GM19193 (cell line): Measurements from ENCODE around the gene TPRG1.

Experiments
- POLR2A ChIP-seq: IDR thresholded peaks from 4 replicates; pipeline ENCODE4 v1.6.1; 2011; ENCODE audit not compliant: insufficient read depth, insufficient read length; ENCODE audit errors: extremely low read depth

Gene TPRG1

DNA sequence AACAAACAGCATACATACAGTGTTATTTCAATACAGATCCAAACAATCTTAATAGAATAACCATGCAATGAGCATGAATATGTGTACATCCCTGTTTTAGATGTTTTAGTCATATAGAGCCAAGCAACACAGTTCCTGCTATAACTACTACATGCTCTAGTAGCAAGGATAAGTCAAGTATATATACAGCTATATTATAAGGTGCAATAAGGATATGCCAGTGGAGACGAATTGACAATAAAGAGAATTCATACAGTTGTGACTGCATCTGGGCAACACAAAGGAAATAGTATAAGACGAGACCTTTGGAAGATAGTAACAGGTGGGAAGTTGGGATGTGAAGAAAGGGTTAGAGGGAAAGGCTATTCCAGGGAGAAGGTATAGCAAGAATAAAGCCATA lies 103.4 kb downstream of the TPRG1 start:
- no peak for TF ChIP-seq POLR2A

DNA sequence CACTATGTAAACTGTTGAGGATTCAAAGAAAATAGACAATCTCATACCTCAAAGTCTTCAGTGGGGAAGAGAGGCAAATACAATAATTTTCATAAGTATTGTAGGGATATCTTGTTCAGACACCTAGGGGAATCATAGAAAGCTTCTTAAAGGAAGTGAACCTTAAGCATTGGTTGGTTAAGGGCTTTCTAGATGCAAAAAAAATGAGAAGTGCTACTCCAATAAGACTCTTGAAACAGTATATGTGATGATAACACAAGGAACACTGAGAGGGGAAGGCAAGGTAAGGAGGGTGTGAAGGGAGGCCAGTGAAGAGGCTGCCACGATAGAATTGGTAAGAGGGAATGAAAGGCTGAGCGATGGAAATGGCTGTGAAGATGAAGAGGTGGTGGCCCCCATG lies 104.1 kb downstream of the TPRG1 start:
- no peak for TF ChIP-seq POLR2A

DNA sequence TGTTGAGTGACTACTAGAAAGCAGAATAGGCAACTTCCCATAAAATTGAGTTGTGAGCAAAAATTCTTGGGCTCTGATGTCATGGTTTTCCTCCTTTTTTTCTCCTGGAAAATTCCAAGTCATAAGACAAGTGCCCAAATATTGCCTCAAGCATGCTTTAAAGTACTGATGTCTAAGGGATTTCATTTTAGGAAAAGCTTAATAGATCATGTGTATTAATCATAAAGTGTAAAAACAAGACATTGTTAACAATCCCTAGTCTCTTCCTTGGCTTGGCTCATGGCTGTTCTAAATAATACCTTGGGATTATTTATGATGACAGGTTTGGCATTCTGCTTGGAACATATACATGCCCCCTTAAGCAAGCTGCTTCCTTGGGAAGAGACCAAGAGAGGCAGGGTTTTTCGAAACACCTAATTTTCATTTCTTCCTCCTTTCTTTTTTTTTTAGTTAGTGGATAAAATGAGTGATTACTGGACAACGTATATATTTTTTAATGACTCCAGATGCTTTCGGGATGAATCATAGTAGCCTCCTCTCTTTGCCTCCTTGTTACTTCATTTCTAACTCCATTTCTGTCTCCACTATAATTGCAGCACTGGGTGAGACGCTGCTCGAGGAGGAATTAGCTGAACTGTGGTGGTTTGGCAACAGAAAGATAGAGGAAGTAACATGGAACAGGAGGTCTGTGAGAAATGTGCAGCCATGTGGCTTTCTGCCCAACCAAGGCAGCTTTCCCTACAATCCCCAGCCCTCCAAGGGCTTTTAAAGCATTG lies 104.9 kb downstream of the TPRG1 start:
- no peak for TF ChIP-seq POLR2A

DNA sequence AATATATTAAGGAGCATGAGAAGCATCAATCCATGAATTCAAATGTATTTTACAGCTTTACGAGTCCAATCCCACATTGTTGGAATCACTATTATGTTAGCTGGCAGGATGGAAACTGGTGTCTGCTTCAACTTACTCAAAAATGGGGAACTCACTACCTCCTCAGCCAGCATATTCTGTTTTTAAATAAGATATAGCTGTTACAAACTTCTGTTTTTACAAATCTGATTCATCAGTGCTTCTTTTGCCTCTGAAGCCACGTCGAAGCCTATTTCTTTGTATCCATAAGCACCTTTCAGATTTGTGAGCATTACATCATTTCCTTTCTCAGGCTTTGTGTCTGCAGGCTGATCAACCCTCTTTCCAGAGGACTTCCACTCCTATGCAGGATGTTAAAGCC lies 105.9 kb downstream of the TPRG1 start:
- no peak for TF ChIP-seq POLR2A

DNA sequence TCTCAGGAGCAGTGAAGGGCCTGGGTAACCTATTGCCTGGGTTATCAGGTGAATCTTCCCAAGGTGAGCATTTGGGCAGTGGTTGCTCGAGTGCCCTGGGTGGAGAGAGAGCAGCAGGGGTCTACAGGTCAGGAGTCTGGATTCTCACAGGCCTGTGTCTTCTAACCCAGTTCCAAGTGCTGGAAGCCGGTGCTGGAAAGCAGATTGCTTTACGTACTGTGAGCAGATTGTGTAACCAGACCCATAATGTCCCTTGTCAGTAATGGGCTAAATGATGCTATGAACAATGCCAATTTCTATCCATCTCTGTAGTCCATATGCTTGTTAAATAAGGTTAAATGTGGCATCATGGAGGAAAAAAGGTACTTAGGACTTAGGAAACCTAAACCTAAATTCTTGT lies 106.5 kb downstream of the TPRG1 start:
- TF ChIP-seq POLR2A, result no peak

DNA sequence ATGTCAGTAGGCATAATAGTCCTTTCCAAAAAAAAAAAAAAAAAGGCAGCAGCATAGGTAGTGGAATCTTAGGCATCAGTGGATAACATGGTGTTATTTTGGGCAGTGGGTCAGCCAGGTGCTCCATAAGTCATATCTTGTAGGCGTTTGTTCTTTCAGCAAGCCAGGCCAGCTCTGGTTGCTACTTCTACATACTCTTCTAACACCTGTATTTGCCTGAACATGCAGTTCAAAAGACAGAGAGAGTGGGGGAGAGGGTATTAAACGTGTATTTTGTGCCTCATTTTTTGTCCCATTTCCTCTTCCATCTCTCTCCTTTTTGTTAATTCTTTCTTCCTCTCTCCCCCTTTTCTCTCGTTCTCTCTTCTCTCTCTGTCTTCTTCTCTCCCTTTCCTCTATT lies 110.4 kb downstream of the TPRG1 start:
- no peak for TF ChIP-seq POLR2A

DNA sequence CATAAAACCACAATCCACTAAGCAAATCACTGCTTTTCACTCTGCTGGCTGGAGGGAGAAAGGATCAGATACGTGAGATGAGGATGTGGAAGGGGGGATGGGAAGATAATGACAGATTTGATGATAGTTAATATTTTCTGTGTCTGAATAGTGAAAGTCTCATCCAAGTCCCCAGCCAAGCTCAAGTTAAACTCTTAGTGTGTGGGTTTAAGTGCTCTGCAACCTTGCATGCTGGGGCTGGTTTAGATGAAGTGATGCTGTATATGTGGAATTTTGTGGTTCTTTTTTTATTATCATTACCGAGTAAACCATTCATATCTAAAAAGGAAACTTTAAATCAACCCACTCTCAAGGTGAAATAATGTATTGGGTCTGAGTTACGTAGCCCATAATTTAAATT lies 111.0 kb downstream of the TPRG1 start:
- TF ChIP-seq POLR2A, result no peak

DNA sequence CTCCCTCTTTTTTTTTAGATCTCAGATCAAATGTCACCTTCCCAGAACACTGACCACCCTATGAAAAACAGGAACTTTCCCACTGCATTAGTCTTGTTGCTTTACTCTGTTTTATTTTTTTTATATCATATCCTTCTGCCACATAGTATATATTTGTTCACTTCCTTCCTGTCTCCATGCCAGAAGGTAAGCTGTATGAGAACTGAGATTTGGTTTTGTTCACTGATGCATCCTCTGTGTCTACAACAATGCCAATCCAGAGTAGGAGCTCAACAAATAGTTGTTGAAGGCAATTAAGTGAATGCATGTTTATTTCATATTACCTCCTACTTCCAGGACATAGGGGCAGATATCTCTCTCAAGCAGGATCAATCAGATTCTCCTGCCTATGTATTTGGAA lies 114.4 kb downstream of the TPRG1 start:
- no peak for TF ChIP-seq POLR2A

DNA sequence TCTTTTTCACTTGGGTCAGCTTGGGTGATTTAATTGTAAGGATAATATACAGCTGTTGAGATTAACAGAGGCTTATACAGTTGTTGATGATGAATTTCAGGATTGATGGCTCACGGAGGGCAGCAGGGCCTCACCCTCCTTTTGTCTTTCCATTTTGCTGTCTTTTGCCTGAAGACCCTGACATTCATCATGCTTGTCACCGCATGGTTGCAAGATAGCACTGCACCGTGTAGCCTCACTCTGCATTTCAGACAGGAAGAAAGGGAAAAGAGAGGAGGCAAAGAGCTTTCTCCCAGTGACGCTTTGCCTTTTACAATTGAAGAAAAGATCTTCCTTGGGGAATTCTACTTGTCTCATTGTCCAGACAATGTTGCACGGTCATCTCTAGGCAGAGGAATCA lies 115.1 kb downstream of the TPRG1 start:
- TF ChIP-seq POLR2A, result no peak

DNA sequence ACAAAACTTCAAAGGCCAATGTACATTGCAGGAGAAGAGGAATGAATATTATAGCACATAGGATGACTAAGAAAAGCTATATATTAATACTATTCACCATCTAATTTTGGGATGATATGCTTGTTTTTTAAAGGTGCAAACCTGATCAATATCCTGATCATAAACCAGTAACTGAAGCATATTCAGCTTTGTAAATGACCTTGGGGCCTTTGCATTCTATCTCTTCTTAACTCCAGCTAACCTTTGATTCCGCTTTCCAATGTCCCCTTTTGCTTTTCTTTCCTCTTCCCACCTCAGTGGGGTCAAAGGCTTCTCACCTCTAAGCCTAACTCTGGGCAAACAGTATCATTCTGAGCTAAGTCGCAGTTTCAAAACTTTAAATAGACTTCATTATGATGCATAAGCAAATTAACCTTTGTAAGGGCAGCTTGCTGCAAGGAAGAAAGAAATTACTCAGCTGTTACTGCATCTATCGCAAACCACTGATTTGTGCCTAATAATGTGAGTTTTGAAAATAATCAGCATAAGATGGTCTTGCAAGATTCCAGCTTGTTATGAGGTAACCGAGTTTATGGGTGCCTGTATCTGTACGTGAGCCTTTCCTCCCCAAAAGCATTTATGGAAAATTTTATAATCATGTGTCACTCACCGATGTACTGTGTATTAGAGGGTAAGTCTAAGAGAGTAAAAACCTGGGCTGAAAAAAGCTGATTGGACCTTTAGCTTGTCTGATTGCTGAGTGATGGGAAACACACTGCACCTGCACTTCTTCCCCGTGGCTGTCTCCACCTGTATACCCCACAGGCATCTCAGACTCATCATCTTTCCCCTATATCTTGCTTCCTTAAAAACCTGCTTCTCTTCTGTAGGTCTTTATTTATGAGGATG lies 116.8 kb downstream of the TPRG1 start:
- no peak for TF ChIP-seq POLR2A

DNA sequence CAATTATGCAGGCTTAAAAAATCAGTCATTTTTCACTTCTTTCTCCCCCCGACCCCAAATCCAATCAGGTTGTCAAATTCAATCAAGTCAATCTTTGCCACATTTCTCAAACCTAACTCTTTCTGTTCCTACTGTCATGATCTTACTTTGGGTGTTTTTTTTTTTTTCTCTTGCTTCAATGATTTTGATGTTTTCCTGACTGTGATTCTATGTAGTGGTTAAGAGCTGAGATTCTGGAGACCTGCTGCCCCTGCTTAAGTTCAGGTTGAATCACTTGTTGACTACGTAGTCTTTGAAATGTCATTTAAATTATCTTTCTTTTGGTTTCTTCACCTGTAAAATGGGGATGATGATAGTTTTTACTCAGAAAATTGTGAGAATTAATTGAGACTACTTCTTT lies 117.5 kb downstream of the TPRG1 start:
- no peak for TF ChIP-seq POLR2A

DNA sequence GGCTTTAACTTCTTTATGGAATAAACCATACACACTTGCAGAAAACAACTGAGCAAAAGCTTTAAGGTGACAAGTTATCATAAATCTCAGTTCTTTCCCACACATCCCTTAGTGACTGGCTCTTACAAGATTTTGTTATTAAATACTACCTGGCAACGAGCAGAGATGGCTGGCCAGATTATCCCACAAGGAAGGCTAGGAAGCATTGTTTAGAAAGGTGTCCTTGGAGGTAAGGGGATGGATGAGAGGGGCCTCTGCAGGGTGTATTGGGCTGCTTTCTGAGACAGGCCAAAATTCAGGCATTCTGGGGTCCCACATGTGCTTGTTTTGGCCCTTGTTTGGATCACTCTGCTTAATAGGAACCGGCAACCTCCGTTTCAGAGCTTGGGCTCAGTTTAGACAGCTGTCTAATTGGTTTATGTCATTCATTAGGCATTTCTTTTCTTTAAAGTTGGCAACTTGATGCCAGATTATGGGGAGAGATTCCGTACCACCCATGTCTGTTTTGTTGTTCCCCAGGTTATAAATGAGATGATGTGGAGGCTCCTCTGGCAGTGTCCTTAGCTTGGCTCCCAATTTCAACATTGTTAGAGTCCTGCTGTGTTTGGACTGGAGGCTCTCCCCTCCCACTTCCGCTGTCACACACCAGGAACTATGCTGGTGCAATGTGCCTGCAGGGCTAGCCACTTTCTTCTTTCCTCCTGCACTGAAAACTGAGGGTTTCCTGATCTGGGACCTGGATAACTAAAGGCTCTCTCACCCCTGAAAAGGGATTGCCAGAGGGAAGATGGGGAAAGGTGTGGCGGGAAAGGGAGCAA lies 121.1 kb downstream of the TPRG1 start:
- TF ChIP-seq POLR2A, result no peak

DNA sequence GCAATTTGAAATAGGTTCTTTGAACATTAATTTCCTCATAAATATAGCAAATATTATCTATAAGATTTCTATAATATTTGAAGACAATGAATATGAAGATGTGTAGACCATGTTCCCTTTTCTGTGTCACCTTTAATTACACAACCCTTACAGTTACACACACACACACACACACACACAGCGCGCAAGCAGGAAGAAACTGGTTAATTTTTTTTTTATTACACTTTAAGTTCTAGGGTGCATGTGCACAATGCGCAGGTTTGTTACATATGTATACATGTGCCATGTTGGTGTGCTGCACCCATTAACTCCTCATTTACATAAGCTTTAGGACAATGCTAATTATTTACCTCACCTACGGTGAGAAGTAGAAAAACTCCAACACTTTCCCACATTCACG lies 122.9 kb downstream of the TPRG1 start:
- TF ChIP-seq POLR2A, result no peak

DNA sequence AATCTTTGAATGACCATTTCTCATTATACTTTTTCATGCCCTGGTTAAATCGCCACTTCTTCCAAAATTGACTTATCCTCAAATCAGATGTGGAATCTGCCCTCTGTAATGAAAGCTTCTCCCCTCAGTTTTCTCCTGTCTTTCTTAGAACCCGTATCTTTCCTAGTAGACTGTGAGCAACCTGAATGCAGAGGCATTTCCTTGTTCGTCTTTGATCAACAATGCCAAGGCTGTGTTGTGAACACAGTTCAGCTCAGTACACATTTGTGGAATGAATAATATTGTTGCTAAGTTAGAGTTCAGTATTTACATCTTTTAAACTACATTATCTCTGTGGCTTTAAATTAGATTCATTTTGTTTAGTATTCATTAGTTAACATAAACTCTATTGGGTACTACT lies 123.3 kb downstream of the TPRG1 start:
- no peak for TF ChIP-seq POLR2A

DNA sequence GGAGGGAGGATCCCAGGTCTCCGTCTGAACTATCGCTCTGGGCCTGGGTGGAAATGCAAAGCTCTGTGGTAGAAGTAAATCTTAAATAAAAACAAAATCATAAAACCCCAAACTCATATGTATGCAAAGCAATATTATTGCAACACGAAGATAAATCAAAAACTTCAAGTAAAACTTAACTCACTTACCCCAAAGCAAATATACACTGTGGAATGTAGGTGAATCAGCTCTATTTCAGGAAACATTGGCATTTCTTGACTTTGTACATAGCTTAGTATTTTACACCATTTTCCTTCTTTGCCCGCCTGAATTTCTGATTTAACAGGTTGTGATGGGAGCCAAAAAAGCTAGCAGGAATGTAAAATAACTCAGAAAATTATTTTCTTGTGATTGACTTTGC lies 126.2 kb downstream of the TPRG1 start:
- no peak for TF ChIP-seq POLR2A
